ENCODE results near the gene IGFBP7. TPM values are rescaled to one million over a fixed set of nuclear protein-coding genes. Genes with fewer than 3 reads are reported as not detected.

The IGFBP7 gene
- total and polyA plus RNA-seq, 2 of the 8 experiments (the other 6 are each of a cell fraction or from before 2014, with no cell fraction given), result 0.17 to 0.48 TPM

DNA sequence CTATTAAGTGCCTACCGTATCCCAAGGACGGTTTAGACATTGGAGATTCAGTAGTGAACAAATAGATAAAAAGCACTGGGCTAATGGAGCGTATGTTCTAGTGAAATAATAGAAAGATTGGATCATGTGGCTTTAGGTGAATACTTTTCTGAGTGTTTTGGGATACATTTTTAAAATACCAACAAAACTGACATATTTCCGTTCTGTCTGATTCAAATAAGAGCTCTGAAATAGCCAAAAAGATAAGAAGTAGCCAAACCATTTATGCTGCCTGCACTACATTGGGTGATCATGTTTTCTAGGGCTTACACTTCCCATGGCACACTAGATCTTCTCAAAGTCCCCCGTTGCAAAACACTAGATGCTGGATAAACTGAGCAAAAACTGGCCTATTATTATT, 14.2 kb downstream of the IGFBP7 start (continued):
- TF ChIP-seq, protein P1, sequence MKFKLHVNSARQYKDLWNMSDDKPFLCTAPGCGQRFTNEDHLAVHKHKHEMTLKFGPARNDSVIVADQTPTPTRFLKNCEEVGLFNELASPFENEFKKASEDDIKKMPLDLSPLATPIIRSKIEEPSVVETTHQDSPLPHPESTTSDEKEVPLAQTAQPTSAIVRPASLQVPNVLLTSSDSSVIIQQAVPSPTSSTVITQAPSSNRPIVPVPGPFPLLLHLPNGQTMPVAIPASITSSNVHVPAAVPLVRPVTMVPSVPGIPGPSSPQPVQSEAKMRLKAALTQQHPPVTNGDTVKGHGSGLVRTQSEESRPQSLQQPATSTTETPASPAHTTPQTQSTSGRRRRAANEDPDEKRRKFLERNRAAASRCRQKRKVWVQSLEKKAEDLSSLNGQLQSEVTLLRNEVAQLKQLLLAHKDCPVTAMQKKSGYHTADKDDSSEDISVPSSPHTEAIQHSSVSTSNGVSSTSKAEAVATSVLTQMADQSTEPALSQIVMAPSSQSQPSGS (IDR thresholded peaks at IDR 0.05; ENCODE audit: low read length), result no peak
- TF ChIP-seq POLR2AphosphoS5 (IDR thresholded peaks at IDR 0.05; ENCODE audit: low read depth, low read length) (no peak), TCF12 (IDR thresholded peaks at IDR 0.05; ENCODE audit: low read depth, low read length) (no peak), KDM5A (IDR thresholded peaks at IDR 0.05; ENCODE audit: low read length) (no peak), SIN3A (conservative IDR thresholded peaks at IDR 0.05 in 1 of 2, IDR thresholded peaks at IDR 0.05 in 1 of 2; ENCODE audit: low read depth in 1 of 2, low read length in 2 of 2) (no peak), NANOG (IDR thresholded peaks at IDR 0.05; ENCODE audit: insufficient read depth, low read depth, low read length, poor library complexity, severe bottlenecking) (no peak)
